Small intestine (tissue), 7 donors: Measurements from ENCODE around the gene PLEKHA4. TPM values are rescaled to one million over a fixed set of nuclear protein-coding genes. Genes with fewer than 3 reads are reported as not detected.

Experiments
- DNase-seq, 2 donors: peaks; one replicate each; pipeline versions ENCODE4 v3.0.0 to v3.0.0-alpha.2; 2013
- FAIRE-seq: peaks from 2 replicates; lab custom pipeline; 2012; peaks lifted over from hg19 to GRCh38; lab: Jason Lieb, UNC
- H3K27ac ChIP-seq, 3 donors: one replicate each; pipeline ENCODE4 v1.5.1; 2013; ENCODE audit warnings: low read length in 2 of 3, mild to moderate bottlenecking in 2 of 3, control low read depth in 1 of 3, inconsistent platforms in 1 of 3, low read depth in 1 of 3, moderate library complexity in 1 of 3
- H3K27me3 ChIP-seq, 3 donors: one replicate each; pipeline ENCODE4 v1.6.1; 2013; ENCODE audit warnings: low read length in 3 of 3, inconsistent platforms in 1 of 3; ENCODE audit not compliant: control insufficient read depth in 3 of 3, insufficient read depth in 3 of 3
- H3K36me3 ChIP-seq, 3 donors: one replicate each; pipeline ENCODE4 v1.6.1; 2013; ENCODE audit warnings: low read length in 3 of 3, inconsistent platforms in 1 of 3, low read depth in 1 of 3, mild to moderate bottlenecking in 1 of 3, moderate library complexity in 1 of 3; ENCODE audit not compliant: control insufficient read depth in 3 of 3, insufficient read depth in 2 of 3
- H3K4me1 ChIP-seq, 3 donors: one replicate each; pipeline ENCODE4 v1.6.1; 2013; ENCODE audit warnings: low read length in 2 of 3, inconsistent platforms in 1 of 3, low read depth in 1 of 3, mild to moderate bottlenecking in 1 of 3, moderate library complexity in 1 of 3; ENCODE audit not compliant: control insufficient read depth in 3 of 3, insufficient read depth in 2 of 3
- H3K4me3 ChIP-seq, 3 donors: one replicate each; pipeline ENCODE4 v1.5.1; 2013; ENCODE audit warnings: low read length in 3 of 3, control low read depth in 1 of 3, inconsistent platforms in 1 of 3, low read depth in 1 of 3, mild to moderate bottlenecking in 1 of 3, moderate library complexity in 1 of 3
- H3K9me3 ChIP-seq, 2 donors: one replicate each; pipeline ENCODE4 v1.6.1; 2013; ENCODE audit warnings: low read depth in 1 of 2, low read length in 1 of 2; ENCODE audit not compliant: control insufficient read depth in 2 of 2, insufficient read depth in 1 of 2
- WGBS, 3 donors: extraction: QIAGEN DNeasy Blood & Tissue Kit; methylation state at CpG; one replicate each; pipeline ENCODE4 v1.1.7; 2013; 5-methylcytosine and 5-hydroxymethylcytosine counted together
- polyA plus RNA-seq, 4 donors: library from polyadenylated mRNA; stranded (reverse) in 3 of 4; unstranded in 1 of 4; fragments of 200-250 nt in 3 of 4; fragments of 120-200 nt in 1 of 4; gene quantifications; one replicate each; pipeline versions ENCODE4 v1.2.1 to v1.2.3, GENCODE V29; 2013
- donor health status: healthy with polysubstance abuse.
- donor health status: control.
- donor health status: control.
- donor health status: Bipolar disorder and iron deficiency.
- donor health status: healthy.

PLEKHA4 gene
- polyA plus RNA-seq, 4 donors, result 4.0 to 20.3 (median 12.8) TPM

- Histone ChIP-seq H3K4me3 (peak within 1 kb of the TSS in 2 of 3 donors; percentile 36 to 70), H3K27ac (peak within 1 kb of the TSS; percentile 19 to 95 (median 47)), H3K36me3 (peaks cover 0 to 36% (median 0%) of the 10 kb centered on the region in 3 donors), H3K9me3 (no peaks in the 10 kb centered on the region), H3K4me1 (peaks cover 0 to 10% (median 0%) of the 10 kb centered on the region in 3 donors), H3K27me3 (no peaks in the 10 kb centered on the region)
- FAIRE-seq (no peak), DNase-seq (peak in 1 of 2 donors; percentile 72)
- WGBS, 3 donors, result 13 to 28% (median 17%) methylated on average over 35 of the region's 35 CpGs
These were observed 32.1 kb downstream of the PLEKHA4 start, which contains the start of gene HSD17B14 for GRCh38 chr19:48836089-48837017. Gene HSD17B14, minus strand, starts transcription at chr19:48836491. Its CDS starts 80 bp downstream, at chr19:48836411.

GRCh38 chr19:48835734-48836088 lies 32.7 kb downstream of the PLEKHA4 start:
- peak; percentile 93 to 98 for DNase-seq
- H3K36me3 ChIP-seq, result peaks cover 0 to 39% (median 0%) of the 10 kb centered on the region in 3 donors
- no peak for FAIRE-seq
- H3K4me1 ChIP-seq, result peaks cover 0 to 14% (median 0%) of the 10 kb centered on the region in 3 donors
- H3K27me3 ChIP-seq, result no peaks in the 10 kb centered on the region
- WGBS, 3 donors, result 3 to 4% (median 4%) methylated on average over 11 to 12 of the region's 12 CpGs
- H3K4me3 ChIP-seq, result peak overlapping the region in 2 of 3 donors; percentile 36 to 70
- H3K27ac ChIP-seq, result peak overlapping the region; percentile 19 to 95 (median 47)
- H3K9me3 ChIP-seq, result no peaks in the 10 kb centered on the region

GRCh38 chr19:48833977-48834376 lies 34.4 kb downstream of the PLEKHA4 start:
- no peak for FAIRE-seq
- no peak for DNase-seq
- Histone ChIP-seq H3K36me3 (peaks cover 0 to 51% (median 0%) of the 10 kb centered on the region in 3 donors), H3K9me3 (no peaks in the 10 kb centered on the region), H3K27ac (no peak overlapping the region), H3K4me1 (peaks cover 0 to 22% (median 0%) of the 10 kb centered on the region in 3 donors), H3K4me3 (no peak overlapping the region), H3K27me3 (no peaks in the 10 kb centered on the region)
- WGBS, 3 donors, result 80 to 94% (median 85%) methylated on average over 5 of the region's 5 CpGs

GRCh38 chr19:48833049-48833448 lies 35.4 kb downstream of the PLEKHA4 start:
- WGBS, 3 donors, result 65 to 73% (median 70%) methylated on average over 5 of the region's 5 CpGs
- FAIRE-seq, result no peak
- peaks cover 0 to 22% (median 0%) of the 10 kb centered on the region in 3 donors for H3K4me1 ChIP-seq
- no peak for DNase-seq
- H3K27me3 ChIP-seq, result no peaks in the 10 kb centered on the region
- no peaks in the 10 kb centered on the region for H3K9me3 ChIP-seq
- no peak overlapping the region for H3K27ac ChIP-seq
- peaks cover 0 to 57% (median 0%) of the 10 kb centered on the region in 3 donors for H3K36me3 ChIP-seq
- H3K4me3 ChIP-seq, result no peak overlapping the region

GRCh38 chr19:48830965-48831364 lies 37.5 kb downstream of the PLEKHA4 start:
- H3K27ac ChIP-seq, result no peak overlapping the region
- peaks cover 0 to 17% (median 0%) of the 10 kb centered on the region in 3 donors for H3K4me1 ChIP-seq
- H3K9me3 ChIP-seq, result peaks cover 0 to 2% of the 10 kb centered on the region in 2 donors
- DNase-seq (no peak), FAIRE-seq (no peak)
- 91 to 97% (median 95%) methylated on average over 4 of the region's 4 CpGs for WGBS, 3 donors
- H3K36me3 ChIP-seq, result peaks cover 0 to 71% (median 0%) of the 10 kb centered on the region in 3 donors
- no peaks in the 10 kb centered on the region for H3K27me3 ChIP-seq
- no peak overlapping the region for H3K4me3 ChIP-seq

GRCh38 chr19:48830088-48830487 lies 38.3 kb downstream of the PLEKHA4 start:
- WGBS, 3 donors, result 8 to 66% (median 45%) methylated on average over 9 of the region's 9 CpGs
- peaks cover 0 to 75% (median 0%) of the 10 kb centered on the region in 3 donors for H3K36me3 ChIP-seq
- H3K4me3 ChIP-seq, result no peak overlapping the region
- H3K27ac ChIP-seq, result no peak overlapping the region
- FAIRE-seq (no peak), DNase-seq (no peak)
- H3K4me1 ChIP-seq, result peaks cover 0 to 11% (median 0%) of the 10 kb centered on the region in 3 donors
- no peaks in the 10 kb centered on the region for H3K27me3 ChIP-seq
- H3K9me3 ChIP-seq, result peaks cover 0 to 2% of the 10 kb centered on the region in 2 donors

- no peak for FAIRE-seq
- H3K27ac ChIP-seq, result no peak overlapping the region
- no peak overlapping the region for H3K4me3 ChIP-seq
- no peaks in the 10 kb centered on the region for H3K27me3 ChIP-seq
- WGBS, 3 donors, result 65 to 78% (median 69%) methylated on average over 8 of the region's 8 CpGs
- H3K4me1 ChIP-seq, result peaks cover 0 to 11% (median 0%) of the 10 kb centered on the region in 3 donors
- DNase-seq, result no peak
- peaks cover 0 to 2% of the 10 kb centered on the region in 2 donors for H3K9me3 ChIP-seq
- H3K36me3 ChIP-seq, result peaks cover 0 to 58% (median 0%) of the 10 kb centered on the region in 3 donors
These were observed 41.8 kb downstream of the PLEKHA4 start for GRCh38 chr19:48826606-48827020.

GRCh38 chr19:48822514-48822913 lies 45.9 kb downstream of the PLEKHA4 start:
- no peak overlapping the region for H3K27ac ChIP-seq
- peaks cover 0 to 42% (median 0%) of the 10 kb centered on the region in 3 donors for H3K36me3 ChIP-seq
- H3K9me3 ChIP-seq, result peaks cover 0 to 2% of the 10 kb centered on the region in 2 donors
- WGBS, 3 donors, result 97 to 100% (median 98%) methylated on average over 2 of the region's 2 CpGs
- H3K4me1 ChIP-seq, result peaks cover 0 to 5% (median 0%) of the 10 kb centered on the region in 3 donors
- DNase-seq (no peak), FAIRE-seq (no peak)
- H3K4me3 ChIP-seq, result no peak overlapping the region
- H3K27me3 ChIP-seq, result no peaks in the 10 kb centered on the region
